ENCODE results near the gene ACOT12.
"Not testable (repeated sequence)": the region's sequence is repeated elsewhere in the genome, so short reads cannot be mapped to it uniquely, and the experiment has no call there.

The ACOT12 gene

DNA sequence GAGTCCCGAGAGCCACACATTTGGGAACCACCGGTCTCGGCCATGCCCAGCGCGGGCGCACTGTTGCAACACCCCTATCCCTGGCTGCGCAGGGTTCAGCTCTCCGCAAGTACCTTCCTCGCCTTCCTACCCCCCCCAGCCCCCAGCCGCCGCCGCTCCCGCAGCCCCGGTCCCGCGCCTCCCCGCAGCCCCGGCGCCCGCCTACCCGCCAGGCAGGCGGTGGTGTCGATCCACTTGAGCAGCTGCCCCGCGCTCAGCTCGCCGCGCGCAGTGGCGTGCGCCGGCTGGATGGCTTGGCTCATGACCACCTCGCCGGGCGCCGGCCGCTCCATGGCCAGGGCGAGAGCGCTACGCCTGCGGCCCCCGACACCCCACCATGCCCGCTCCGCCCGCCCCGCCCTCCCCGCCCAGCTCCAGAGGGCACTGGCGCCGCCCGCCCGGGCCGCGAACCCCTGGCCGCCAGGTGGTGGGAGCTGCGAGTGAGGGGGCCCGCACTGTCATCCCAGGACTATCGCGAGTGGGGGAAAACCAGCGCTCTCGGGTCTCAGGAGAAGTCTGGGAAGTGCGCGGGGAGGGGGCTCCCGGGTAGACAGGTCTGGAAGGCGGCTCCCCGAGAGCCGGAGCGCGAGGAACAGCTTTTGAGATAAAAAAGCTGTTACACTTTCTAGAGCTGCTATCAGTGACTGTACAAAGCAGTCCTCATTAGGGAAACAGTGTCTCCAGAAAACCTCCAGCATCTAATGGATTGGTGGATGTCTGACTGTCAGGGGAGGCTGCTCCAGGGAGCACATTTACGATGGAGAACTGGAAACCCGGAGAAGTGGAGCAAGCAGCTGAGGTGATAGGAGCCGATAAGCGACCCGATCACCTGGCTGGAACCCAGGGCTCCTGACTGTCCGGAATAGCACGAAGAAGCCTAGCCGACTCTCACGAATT is at the start of gene ACOT12:
TSS of gene ACOT12 (minus strand) at position 352 of the 936 bp plus-strand sequence. CDS start at position 332, 20 bp downstream.
- in situ Hi-C loops (cut with MboI; ENCODE audit: low sequenced_read_pairs): no loop called here

DNA sequence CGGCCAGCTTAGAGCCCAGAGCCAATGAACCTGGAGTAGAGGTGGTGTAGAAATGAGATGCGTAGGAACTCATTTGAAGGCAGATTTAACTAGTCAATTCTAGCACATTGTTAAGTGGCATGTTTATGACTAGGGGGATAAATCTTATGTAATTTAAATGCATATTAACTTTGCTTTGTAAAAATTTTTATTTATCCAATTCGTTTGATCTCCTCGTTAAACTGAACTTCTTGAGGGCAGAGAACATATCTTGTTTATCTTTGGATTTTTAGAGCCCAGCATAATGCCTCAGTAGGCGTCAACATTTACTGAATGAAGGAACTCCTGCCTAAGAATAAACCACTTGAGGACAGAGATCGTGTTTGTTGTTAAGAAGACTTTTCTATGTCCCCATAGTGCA is 41.1 kb upstream of the ACOT12 start:
- in situ Hi-C loops (cut with MboI; ENCODE audit: low sequenced_read_pairs): no loop called here

DNA sequence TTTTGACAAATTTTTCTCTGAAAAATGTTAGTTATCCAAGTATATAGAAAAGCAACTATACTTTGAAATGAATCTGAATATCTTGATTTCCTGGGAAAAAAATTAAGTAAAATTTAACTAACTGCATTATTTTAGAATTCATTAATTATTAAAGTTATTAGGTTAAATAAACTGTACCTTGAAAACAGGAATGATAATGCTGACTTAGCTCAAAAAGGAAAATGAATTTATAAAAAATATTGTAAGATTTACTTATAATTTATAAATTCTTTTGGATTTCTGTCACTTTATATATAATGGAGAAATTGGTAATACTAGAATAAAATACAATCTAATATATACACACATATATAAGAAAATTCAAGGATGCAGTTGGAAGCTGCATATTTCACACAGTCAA is 36.1 kb upstream of the ACOT12 start:
- in situ Hi-C loops (cut with MboI; ENCODE audit: low sequenced_read_pairs): no loop called here

DNA sequence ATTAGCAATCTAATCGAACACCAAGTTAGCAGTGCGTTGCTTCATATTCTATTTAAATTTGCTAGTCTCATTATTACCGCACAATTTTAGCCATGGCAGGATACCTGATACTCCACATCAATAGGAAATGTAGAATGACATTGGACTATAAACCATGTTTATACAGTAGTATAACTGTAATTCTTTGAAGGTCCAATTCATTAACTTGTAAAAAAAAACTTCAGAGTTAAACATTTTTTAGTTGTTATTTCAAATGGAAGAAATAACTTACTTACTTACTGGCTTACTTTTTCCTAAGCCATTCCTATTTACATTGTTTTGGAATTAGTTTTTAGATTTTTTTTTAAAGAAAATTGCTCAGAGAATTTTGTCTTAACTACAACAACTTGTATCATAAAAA is 35.4 kb upstream of the ACOT12 start:
- in situ Hi-C loops (cut with MboI; ENCODE audit: low sequenced_read_pairs): no loop called here

DNA sequence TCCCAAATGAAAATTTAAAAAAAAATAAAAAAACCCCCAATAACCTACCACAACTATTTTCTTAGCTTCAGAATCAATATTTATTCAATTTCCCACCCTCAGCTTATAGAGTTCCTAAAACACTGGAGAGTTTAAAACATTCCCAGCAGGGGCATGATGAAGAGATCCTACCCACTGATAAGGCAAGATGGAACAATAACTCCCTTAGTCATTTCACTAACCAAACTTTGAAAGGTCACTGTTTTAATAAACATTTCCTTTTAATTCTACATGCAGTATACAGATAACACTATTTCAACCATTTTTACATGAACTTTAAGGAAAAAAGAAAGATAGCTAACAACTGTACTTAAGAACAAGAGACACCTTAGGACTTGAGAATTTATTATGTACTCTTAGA is 34.9 kb upstream of the ACOT12 start:
- in situ Hi-C loops (cut with MboI; ENCODE audit: low sequenced_read_pairs): no loop called here

DNA sequence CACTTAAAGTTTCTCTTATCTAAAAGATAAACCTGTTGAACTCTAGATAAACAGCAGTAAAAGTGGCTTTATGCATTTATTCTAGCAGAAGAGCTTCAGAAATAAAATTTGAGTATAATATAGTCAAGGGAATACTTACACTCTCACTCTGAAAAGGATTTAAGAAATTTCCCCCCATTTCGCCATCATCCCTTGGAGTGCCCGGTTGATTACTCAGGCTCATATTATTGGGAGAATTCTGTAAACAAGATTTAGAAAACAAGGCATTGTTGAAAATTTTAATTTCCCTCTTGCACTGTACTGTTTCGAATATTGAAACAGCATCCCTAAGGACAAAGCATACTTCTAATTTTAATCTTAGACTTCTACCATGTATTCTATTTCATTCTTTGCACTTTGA is 34.5 kb upstream of the ACOT12 start:
- in situ Hi-C loops (cut with MboI; ENCODE audit: low sequenced_read_pairs): no loop called here

DNA sequence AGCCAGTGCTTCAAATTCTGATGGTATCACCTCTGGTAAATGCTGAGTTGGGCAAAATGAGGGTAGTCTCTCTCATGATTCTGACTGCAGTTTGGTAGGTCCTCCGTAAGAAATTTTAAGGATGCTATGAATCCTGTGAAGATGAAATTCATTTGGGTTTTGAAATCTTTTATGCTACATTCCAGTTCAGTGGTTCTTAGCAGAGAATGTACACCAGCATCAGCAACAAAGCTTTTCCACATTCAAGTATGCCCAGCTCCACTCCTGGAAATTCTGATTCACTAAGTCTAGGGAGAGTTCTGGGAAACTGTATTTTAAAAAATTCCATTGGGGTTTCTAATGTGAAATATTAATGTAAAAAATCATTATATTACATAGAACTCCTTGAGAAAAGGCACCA is 33.6 kb upstream of the ACOT12 start:
- in situ Hi-C loops (cut with MboI; ENCODE audit: low sequenced_read_pairs): no loop called here

DNA sequence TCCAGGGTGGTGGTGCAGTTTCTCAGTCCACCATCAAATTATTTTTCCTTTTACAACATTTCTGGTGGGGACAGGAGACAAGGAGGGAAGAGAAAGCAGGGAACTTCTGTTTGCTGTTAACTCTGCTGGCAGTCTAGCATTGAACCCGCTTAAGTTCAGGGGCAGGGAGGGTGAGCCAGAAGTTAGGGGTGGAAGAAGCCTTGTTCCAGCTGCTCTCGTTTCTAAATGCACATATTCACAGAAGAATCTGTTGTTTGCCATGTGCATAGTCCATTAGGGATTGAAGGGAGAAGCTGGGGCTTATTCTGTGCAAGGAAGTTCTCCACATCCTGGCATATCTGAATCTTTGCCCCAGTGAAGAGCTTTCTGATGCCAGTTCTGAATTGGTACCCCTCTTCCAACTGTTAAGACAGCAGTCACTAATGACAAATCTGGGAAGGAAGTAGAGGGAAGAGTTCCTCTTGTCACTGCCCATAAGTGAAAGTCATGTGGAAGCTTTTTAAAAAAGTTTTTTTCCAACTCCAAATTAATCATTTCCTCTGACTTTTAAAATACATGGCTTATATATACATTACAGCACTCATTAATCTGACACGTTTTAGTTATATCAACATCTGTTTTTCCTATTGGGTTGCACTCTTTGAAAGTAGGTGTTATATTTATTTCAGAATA is 32.6 kb upstream of the ACOT12 start:
- in situ Hi-C loops (cut with MboI; ENCODE audit: low sequenced_read_pairs): no loop called here

DNA sequence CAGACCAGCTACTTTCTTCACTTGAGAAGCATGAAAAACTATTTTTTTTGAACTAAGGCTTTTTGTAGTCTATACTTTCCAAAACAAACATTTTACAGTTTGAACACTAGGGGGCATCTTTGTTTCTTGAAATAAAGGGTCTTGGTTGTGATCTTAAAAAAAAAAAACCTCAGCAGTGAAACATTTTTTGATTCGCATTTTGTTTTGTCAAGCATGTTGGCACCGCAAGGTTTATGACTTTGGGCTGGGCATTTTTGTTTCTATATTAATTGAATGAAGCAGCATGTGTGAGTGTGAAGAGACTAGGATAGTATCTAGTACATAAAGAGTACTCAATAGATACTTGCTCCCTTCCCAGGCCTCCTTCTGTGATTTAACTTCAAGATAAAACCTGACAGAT is 31.6 kb upstream of the ACOT12 start:
- in situ Hi-C loops (cut with MboI; ENCODE audit: low sequenced_read_pairs): no loop called here

DNA sequence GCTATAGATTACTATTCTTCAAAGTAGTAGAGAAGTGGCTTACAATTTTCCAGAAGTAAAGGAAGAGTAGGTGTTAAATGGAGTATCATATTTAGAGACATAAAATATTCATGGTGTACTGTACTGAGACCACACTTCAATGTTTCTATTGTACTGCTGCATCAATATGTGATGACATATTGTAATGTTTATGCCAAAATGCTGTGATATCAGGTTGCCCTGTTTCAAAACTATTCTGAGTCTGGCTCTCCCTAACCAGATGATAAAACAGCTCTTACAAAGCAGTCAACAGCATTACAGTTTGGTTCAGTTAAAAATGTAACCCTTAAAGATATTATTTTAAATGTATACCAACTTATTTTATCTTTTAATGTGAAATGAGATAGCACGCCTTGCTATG is 30.8 kb upstream of the ACOT12 start:
- in situ Hi-C loops (cut with MboI; ENCODE audit: low sequenced_read_pairs): no loop called here

DNA sequence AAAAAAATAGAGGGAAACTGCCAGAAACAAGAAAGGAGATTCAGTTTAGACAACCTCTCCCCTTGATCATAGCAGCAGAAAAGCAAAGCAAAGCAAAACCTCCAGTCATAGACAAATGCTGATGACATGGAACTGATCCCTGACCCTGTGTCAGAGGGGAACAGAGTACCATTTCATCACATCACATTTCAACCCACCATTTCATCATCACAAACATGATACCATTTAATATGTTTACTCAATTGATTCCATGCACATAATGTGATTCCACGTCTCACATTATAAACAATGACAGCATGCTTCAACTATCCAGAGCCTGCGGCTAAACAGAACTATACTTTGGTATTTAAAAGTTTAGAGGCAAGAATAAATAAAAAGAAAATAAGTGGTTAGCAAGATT is 28.7 kb upstream of the ACOT12 start:
- in situ Hi-C loops (cut with MboI; ENCODE audit: low sequenced_read_pairs): no loop called here

DNA sequence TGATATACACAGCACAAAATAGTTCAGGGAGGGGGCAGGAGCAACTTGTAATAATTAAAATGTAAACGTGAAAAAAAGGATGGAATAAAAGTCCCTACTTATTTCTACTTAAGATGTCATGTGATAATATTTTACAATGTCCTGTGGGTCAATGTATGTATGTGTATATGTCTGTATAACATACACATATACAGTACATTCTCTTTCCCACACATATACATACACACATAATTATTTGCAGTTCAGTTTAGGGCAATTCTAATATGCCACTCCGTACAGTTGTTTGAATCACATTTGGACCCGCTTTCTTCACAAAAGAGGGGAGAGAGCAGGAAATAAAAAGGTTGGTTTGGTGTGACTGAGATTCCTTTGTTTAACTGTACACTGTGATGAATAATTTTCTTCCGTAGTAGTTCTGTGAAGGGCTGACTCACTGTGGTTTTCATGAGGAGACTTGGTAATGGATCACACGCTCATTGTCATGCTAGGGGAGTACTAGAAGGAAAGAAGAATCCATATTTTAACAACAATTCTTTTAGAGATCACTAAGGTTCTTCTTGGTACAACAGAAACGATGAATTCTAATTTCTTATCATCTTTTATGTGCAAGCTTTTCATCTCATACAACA is 26.2 kb upstream of the ACOT12 start:
- in situ Hi-C loops (cut with MboI; ENCODE audit: low sequenced_read_pairs): no loop called here

DNA sequence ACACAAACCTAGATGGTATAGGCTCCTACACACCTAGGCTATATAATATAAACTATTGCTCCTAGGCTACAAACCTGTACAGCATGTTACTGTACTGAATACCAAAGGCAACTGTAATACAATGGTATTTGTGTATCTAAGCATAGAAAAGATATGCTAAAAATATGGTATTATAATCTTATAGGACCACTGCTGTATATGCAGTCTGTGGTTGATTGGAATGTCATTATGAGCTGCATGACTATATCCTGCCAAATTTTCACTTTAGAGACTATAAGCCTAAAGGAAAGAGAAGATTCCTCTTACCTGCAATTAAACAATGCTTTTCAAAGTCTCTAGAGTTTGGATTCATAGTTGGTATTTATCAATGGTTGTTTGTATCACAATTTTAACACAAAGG is 24.7 kb upstream of the ACOT12 start:
- in situ Hi-C loops (cut with MboI; ENCODE audit: low sequenced_read_pairs): no loop called here

DNA sequence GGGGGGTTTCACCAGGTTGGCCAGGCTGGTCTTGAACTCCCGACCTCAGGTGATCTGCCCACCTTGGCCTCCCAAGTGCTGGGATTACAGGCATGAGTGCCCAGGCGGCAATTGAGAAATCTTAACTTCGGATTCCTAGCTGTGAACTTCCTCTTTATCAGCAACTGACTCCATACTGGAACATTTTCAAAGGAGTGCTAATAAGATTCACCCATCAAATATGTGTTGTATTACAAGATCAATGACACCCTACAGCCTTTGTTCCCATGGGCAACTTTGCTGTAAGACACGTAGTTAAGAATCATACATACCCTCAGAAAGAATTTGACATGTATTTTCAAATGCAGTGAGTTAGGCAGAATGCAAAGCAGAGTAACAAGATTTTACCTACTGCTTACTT is 23.1 kb upstream of the ACOT12 start:
- in situ Hi-C loops (cut with MboI; ENCODE audit: low sequenced_read_pairs): no loop called here

DNA sequence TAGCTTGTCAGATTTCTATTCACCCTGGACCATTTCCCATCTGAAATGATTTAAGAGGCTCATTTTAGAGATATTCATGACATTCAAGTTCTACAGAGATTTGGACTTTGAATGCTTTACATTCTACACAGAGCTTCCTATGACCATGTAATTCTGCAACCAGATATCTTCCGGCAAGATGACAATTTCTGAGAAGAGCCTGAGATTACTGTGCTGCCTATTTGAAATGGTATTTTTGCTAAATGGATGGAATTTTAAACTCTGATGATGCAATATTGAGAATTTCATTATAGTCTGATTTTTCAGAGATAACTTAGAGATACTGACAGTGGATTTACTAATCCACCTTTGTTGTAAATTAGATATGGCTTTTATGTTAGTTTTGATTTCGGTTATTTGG is 16.0 kb upstream of the ACOT12 start:
- in situ Hi-C loops (cut with MboI; ENCODE audit: low sequenced_read_pairs): no loop called here

DNA sequence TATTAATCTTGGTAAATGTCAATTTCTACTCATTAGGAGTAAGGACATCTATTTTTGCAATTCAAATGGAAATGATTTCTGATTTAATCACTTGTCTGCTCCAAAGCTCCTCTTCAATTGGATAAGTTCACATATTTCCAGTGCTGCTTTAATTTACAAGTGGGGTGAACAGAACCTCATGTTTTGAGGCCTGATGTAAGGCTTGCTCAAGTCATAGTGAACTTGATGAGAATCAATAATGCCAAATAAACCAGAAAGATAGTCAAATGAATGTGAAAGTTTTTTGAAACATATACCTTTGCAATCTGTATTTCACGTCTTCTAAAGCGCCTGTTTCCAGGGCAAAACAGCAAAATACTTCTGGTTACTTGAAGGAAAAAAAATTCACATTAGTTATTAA is 15.4 kb upstream of the ACOT12 start:
- in situ Hi-C loops (cut with MboI; ENCODE audit: low sequenced_read_pairs): no loop called here

DNA sequence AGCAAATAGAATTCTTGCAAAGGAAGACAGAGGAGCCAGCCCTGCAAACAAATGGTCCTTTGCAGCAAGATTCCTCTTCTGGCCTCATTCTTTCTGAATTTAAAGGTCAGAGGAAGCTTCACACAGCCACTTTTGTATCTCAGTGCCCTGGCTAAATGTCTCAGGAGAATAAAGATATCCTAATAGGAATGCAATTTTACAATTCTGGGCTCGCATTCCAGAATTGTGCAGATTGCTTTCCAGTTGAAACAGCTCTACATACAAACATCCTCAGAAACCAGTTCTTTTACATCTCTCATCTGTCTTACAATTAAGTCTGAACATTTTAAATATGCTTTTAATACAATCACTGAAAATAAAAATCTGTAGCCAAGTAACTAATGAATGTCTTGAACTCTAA is 14.6 kb upstream of the ACOT12 start:
- in situ Hi-C loops (cut with MboI; ENCODE audit: low sequenced_read_pairs): no loop called here

DNA sequence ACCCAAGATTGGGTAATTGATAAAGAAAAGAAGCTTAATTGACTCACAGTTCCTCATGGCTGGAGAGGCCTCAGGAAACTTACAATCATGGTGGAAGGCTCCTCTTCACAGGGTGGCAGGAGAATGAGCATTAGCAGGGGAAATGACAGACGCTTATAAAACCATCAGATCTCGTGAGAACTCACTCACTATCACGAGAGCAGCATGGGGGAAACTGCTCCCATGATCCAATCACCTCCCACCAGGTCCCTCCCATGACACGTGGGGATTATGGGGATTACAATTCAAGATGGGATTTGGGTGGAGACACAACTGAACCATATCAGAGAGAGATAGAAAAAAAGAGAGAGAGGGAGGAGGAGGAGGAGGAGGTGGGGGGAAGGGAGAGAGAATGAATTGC is 13.9 kb upstream of the ACOT12 start:
- in situ Hi-C loops (cut with MboI; ENCODE audit: low sequenced_read_pairs): not testable (repeated sequence)

DNA sequence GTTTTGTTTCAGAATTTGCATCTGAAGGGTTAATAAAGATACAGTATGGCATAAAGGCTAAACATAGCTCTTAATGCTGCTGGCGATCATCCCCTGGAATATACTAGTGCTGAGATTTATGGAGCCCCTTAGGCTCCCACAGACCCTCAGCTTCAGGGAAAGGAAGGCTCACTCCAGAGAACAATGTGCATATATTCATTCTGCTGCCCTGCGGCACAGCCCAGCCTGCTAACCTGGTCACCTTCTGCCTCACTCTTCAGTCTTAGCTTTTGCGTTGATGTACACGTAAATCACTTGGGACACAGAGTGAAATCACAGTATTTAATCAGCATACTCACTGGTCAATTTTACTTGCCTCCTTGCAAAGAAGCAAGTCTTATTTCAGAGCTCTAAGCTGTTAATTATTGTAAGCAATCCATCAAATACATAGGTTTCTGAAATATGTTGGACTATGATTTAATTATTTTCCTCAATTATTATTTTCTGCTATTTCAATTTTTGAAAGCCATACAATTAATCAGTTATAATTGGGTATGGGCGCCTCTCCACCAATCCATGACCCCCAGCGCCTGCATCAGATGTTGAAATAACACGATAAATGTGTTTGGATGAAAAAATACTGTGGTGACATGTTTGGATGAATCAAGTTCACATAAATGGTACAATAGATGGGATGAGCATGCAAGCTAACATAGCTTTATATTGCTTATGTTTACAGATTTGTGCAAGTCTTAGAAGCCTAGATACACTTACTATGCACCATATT is 11.4 kb upstream of the ACOT12 start:
- in situ Hi-C loops (cut with MboI; ENCODE audit: low sequenced_read_pairs): no loop called here

DNA sequence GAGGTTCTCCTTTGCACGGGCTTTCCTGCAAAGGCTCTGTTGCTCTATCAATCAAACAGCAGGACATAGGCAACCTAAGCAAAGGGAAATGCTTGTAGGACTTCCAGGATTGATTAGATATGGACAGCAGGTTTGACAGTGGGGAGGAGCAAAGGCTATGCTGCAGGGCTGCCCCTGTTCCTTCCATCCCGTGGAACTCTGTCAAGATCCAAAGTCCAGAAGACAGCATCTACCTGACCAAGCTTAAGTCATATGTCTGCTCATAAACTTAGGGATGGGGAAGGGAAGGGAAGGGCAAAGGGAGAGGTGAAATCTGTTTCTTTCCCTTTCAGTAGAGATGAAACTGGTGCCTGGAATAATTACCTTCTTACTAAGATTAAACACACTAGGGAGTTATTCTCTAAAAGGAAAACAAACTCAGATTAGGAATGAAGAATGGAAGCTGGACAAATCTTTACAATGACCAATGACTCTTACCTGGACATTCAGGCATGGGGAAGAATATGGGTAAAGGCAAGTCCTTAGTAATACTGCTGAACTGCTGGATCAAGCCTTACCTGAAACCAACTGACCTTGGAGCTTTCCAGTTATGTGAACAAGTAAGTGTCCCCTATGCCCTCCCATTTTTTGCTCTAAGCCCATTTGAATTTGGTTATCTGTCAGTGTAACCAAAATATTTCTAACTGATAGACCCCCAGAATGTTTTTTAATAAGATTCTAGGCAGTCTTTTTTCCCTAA is 8.4 kb upstream of the ACOT12 start:
- in situ Hi-C loops (cut with MboI; ENCODE audit: low sequenced_read_pairs): no loop called here
